Measurements from ENCODE around the gene SLC8A1.

DNA sequence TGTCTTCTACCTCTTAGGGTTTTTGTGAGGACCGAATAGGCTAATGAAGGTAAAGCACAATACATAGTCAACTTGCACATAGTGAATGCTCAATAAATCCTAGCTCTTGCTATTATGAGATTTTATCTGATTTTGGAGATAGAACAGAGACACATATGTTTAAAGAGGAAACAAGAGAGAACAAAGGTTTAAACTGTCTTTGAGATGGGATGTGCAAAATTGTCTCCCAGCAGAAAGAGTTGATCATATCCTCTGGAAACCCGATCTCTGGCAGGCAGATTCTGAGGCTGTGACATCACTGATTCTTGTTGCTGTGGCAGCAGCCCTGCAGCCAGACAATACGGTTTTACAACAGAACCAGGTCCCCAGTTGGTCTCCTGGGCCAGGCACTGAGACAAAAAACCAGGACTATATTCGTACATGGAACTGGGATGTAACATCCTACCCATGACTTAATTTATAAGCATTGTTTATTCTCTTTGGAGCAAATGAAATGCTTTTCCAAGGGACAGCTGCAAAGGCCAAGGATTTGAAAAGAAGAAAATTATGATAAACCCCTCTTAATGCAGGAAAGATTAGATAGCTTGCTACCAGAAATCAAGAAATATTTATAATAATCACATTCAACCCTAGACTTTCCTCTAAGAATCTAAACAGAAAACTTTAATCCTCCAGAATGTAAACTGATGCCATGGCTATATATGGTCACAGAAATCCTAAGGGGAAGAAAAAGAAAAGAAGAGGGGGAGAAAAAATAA lies 80.2 kb downstream of the SLC8A1 start:
- no peak for TF ChIP-seq POLR2A (IDR thresholded peaks at IDR 0.05)
- TF ChIP-seq, protein P1, sequence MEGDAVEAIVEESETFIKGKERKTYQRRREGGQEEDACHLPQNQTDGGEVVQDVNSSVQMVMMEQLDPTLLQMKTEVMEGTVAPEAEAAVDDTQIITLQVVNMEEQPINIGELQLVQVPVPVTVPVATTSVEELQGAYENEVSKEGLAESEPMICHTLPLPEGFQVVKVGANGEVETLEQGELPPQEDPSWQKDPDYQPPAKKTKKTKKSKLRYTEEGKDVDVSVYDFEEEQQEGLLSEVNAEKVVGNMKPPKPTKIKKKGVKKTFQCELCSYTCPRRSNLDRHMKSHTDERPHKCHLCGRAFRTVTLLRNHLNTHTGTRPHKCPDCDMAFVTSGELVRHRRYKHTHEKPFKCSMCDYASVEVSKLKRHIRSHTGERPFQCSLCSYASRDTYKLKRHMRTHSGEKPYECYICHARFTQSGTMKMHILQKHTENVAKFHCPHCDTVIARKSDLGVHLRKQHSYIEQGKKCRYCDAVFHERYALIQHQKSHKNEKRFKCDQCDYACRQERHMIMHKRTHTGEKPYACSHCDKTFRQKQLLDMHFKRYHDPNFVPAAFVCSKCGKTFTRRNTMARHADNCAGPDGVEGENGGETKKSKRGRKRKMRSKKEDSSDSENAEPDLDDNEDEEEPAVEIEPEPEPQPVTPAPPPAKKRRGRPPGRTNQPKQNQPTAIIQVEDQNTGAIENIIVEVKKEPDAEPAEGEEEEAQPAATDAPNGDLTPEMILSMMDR (IDR thresholded peaks at IDR 0.05): no peak

Data from tibial nerve (tissue), 3 donors.